DMS153 treated with DMSO at 0.1 percent for 48 hours (cell line): Measurements from ENCODE around the gene EIF4E2.

Experiments used
- DNase-seq: peaks from one replicate; lab custom pipeline; 2025; ENCODE audit not compliant: unreplicated experiment; lab: John Stamatoyannopoulos, UW

The EIF4E2 gene

DNA sequence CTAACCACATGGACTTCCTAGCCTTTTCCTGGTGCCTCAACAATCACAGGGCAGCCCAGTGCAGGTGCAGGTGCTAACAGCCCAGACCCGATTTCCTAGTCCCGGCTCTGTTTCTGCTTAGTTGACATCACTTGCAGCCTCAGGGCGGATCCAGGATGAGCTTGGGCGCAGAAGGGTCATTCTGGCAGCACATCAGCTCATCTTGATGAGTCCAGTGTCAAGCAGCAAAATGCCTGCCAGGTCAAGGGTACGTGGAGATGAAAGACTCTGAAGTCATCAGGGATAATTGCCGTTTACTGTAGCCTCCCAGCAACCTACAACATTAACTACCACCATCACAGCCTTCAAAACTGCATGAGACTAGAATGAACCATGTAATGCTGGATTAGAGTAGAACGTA is 43.5 kb downstream of the EIF4E2 start:
- DNase-seq = no peak

- DNase-seq = no peak
These were observed 47.0 kb downstream of the EIF4E2 start for GRCh38 chr2:232597362-232598079.

DNA sequence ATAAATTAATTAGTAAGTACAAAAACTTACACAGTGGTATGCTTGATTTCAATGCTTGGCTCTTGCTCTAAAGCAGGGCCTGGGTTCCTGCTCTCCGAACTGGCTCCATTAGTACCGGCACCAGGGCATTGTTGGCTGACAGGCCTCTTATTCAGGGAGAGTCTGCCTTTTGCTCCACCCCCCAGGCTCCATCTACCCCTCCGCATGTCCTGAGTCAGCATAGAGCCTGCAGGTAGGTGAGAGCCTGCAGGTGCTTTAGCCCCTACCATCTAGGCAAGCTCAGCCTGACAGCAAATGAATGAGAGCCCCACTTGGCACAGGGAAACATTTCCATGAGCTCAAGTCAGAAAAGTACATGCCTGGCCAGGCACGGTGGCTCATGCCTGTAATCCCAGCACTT is 47.8 kb downstream of the EIF4E2 start:
- DNase-seq = no peak

- DNase-seq = no peak
These were observed 49.7 kb downstream of the EIF4E2 start for GRCh38 chr2:232600053-232600773.

GRCh38 chr2:232603283-232603682 is 52.8 kb downstream of the EIF4E2 start:
- DNase-seq = no peak

GRCh38 chr2:232604535-232604934 is 54.0 kb downstream of the EIF4E2 start:
- no peak for DNase-seq

DNA sequence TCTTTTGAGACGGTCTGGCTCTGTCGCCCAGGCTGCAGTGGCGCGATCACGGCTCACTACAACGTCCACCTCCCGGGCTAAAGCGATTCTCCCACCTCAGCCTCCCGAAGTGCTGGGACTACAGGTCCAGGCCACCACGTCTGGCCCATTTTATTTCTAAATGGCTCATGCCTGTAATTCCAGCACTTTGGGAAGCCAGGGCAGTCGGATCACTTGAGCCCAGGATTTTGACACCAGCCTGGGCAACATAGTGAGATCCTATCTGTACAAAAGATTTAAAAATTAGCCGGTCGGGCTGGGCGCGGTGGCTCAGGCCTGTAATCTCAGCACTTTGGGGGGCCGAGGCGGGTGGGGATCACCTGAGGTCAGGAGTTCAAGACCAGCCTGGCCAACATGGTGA is 56.5 kb downstream of the EIF4E2 start:
- DNase-seq = no peak

- no peak for DNase-seq
These were observed 59.1 kb downstream of the EIF4E2 start for GRCh38 chr2:232609607-232610006.

DNA sequence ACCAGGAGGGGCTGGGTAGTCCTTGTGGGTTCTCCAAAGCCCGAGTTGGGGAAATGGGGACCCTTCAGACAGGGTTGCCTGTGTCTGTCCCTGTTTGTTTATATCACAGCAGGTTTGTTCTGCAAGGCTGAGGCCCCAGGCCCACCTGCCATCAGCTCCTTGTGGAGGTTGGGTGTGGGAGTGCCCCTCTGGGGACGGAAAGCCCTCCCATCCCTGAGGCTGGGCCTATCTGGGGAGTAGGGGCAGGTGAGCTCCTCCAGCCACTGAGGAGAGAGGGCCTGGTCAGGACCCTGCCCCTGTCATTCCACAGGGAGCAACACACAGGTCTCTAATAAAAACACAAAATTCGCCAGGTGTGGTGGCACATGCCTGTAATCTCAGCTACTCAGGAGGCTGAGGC is 59.6 kb downstream of the EIF4E2 start:
- no peak for DNase-seq

DNA sequence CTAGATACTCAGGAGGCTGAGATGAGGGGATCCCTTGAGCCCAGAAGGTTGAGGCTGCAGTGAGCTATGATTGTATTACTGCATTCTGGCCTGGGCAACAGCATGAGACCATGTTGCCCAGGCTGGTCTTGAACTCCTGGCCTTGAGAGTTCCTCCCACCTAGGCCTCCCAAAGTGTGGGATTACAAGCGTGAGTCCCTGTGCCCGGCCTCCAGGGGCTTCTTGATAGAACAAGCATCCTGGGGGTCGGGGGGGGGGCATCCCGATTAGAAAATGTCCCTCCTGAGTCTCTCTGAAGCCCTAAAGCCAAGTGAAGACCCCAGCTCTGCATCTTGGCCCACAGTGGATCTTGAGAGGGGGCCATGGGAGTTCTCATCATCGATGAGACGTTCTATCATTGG is 60.6 kb downstream of the EIF4E2 start:
- DNase-seq = no peak

- DNase-seq = no peak
These were observed 61.2 kb downstream of the EIF4E2 start for GRCh38 chr2:232611559-232612218.

GRCh38 chr2:232613538-232614134 is 63.1 kb downstream of the EIF4E2 start:
- no peak for DNase-seq

DNA sequence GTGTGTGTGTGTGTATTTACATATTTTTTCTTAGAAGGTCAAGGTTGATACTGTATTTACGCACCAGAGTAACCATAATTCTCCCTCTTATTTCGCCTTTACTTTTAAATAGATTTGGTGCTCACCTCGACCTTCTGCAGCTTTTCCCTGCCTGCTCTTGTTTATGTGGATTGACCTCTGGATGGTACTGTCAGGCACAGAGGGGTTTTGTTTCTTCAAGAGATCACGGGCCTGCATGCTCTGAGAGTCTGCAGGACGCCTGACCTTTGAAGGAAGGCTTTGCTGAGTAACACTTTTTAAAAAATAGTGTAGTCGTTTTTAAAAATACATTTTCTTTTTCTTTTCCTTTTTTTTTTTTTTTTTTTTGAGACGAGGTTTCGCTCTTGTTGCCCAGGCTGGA is 64.8 kb downstream of the EIF4E2 start:
- no peak for DNase-seq
